Measurements from ENCODE around the gene ZSWIM8.

DNA sequence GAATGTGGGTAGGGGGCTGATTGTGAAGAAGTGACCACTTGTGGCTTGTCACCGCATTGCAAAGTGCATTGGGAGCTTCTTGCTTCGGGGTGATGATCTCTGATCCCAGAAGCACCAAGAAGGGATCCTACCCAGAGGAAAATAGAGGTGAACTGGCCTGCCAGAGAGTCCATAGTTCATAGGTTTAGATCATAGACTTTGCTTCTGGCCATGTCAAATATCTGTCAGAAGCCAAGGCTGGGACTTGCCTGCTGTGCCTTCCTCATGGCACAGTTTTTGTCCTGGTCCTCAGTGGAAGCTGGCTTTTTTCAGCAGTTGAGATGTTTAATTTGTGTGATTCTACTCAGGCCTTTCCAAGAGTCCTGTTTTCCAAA, 1.1 kb downstream of the ZSWIM8 start:
- no peak for TF ChIP-seq CTCF (IDR thresholded peaks at IDR 0.05)
- no peak for TF ChIP-seq EZH2 (IDR thresholded peaks at IDR 0.05; ENCODE audit: borderline replicate concordance, insufficient read depth, low read depth, low read length, poor library complexity, severe bottlenecking)

Data from B cell (primary cell).